Measurements from ENCODE around the gene ILRUN. TPM values are rescaled to one million over a fixed set of nuclear protein-coding genes. Genes with fewer than 3 reads are reported as not detected.
"Not testable (repeated sequence)": the region's sequence is repeated elsewhere in the genome, so short reads cannot be mapped to it uniquely, and the experiment has no call there.

The ILRUN gene
- total RNA-seq, 1 donor from 2014 or later: 48.4 TPM

DNA sequence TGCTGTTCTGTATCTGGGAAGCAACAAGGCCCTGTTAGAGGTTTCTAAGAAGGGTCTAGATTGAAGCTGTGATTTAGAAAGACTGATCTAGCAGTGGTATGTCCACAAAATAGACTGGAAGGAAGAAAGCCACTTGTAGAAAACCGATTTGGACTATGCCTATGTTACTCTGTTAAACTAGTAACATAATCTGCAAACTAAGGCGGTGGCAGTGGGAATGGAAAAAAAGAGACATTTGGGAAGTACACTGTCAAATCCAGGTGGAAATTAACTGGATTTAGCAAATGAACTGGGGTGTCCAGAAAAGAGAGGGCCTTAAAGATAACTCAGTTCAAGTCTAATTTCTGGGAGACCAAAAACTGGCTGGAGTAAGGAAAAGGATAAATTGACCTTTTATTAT, 11.6 kb downstream of the ILRUN start:
- H3K36me3 ChIP-seq: no peaks in the 10 kb centered on the region
- no peak overlapping the region for H3K27ac ChIP-seq
- no peaks in the 10 kb centered on the region for H3K9me3 ChIP-seq
- no peak overlapping the region for H3K4me3 ChIP-seq
- TF ChIP-seq CTCF (IDR thresholded peaks at IDR 0.05) (no peak), POLR2AphosphoS5 (IDR thresholded peaks at IDR 0.05; ENCODE audit: insufficient read depth in 1 of 2, low read depth in 1 of 2) (no peak), POLR2A (IDR thresholded peaks at IDR 0.05) (no peak)
- intact Hi-C loops (cut with DNase I): no loop called here
- H3K4me1 ChIP-seq: peaks cover 23% of the 10 kb centered on the region
- no peaks in the 10 kb centered on the region for H3K27me3 ChIP-seq
- no peak for DNase-seq (ENCODE audit: extremely low spot score in 2 of 2)

DNA sequence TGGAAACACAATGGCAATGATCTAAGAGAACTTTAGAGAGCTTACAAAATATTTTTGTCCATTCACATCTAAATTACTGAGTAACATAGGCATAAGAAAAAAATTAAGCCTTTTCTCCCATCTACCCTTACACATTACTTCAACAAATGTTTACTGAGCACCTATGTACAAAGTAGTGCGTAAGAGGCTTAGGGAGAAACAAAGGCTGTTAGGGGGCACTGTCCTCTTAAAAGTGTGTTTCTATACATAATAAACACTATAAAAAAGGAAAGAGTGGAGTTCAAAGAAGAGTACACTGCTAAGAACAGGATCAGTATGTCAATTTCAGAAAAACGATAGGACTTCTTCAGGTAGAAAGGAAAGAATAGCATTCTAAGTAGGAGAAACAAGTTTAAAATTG, 12.2 kb downstream of the ILRUN start:
- Histone ChIP-seq H3K27ac (no peak overlapping the region), H3K36me3 (no peaks in the 10 kb centered on the region), H3K27me3 (no peaks in the 10 kb centered on the region), H3K4me1 (peaks cover 29% of the 10 kb centered on the region), H3K4me3 (no peak overlapping the region), H3K9me3 (no peaks in the 10 kb centered on the region)
- no peak for TF ChIP-seq POLR2AphosphoS5 (IDR thresholded peaks at IDR 0.05; ENCODE audit: insufficient read depth in 1 of 2, low read depth in 1 of 2)
- no peak for TF ChIP-seq POLR2A (IDR thresholded peaks at IDR 0.05)
- TF ChIP-seq CTCF (IDR thresholded peaks at IDR 0.05): no peak
- no peak for DNase-seq (ENCODE audit: extremely low spot score in 2 of 2)
- intact Hi-C loops (cut with DNase I): no loop called here

DNA sequence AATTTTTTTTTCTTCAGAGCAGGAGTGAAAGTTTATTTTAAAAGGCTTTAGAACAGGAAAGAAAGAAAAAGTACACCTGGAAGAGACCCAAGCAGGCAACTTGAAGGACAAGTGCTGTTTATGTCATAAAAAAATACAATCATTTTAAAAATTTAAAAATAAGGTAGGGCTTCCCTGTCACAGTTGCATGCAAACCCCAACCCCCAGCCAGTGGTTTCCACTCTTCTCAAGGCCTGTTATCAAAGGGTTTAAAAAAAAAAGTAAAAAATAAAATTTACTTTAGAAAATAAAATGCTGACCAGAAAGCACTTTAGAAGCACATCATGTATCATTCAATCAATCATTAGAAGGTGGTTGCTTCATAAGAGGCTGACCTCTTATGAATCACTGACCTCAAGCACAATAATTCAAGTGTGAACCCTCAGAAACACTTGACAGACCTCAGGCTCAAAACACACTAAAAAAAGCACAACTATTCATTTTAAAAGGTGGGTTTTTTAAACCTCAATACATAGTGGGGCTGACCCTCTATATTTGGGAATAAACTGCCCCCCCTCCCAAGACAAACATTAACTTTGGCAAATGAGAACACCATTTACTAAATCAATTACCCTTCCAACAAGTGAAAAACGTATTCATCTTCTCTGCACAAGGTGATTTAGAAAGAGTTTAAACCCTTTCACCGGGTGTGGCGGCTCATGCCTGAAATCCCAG, 15.6 kb downstream of the ILRUN start:
- TF ChIP-seq POLR2A (IDR thresholded peaks at IDR 0.05): no peak
- H3K4me3 ChIP-seq: no peak overlapping the region
- H3K36me3 ChIP-seq: no peaks in the 10 kb centered on the region
- H3K27me3 ChIP-seq: no peaks in the 10 kb centered on the region
- no peak for DNase-seq (ENCODE audit: extremely low spot score in 2 of 2)
- intact Hi-C loops (cut with DNase I): no loop called here
- no peak overlapping the region for H3K27ac ChIP-seq
- peaks cover 30% of the 10 kb centered on the region for H3K4me1 ChIP-seq
- no peaks in the 10 kb centered on the region for H3K9me3 ChIP-seq

DNA sequence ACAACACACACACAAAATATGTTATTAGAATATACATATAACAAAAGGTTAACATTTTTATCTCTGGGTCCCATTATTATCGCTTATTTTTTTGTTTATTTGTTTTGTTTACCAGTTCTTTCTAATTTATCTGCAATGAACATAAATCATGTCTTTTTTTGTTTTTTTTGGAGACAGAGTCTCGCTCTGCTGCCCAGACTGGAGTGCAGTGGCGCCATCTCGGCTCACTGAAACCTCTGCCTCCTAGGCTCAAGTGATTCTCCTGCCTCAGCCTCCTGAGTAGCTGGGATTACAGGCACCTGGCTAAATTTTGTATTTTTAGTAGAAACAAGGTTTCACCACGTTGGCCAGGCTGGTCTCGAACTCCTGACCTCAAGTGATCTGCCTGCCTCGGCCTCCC, 16.3 kb downstream of the ILRUN start:
- H3K4me3 ChIP-seq; H3K27ac ChIP-seq; H3K27me3 ChIP-seq; intact Hi-C loops (cut with DNase I); H3K9me3 ChIP-seq; DNase-seq (ENCODE audit: extremely low spot score in 2 of 2); H3K36me3 ChIP-seq: not testable (repeated sequence)
- H3K4me1 ChIP-seq: peaks cover 33% of the 10 kb centered on the region

DNA sequence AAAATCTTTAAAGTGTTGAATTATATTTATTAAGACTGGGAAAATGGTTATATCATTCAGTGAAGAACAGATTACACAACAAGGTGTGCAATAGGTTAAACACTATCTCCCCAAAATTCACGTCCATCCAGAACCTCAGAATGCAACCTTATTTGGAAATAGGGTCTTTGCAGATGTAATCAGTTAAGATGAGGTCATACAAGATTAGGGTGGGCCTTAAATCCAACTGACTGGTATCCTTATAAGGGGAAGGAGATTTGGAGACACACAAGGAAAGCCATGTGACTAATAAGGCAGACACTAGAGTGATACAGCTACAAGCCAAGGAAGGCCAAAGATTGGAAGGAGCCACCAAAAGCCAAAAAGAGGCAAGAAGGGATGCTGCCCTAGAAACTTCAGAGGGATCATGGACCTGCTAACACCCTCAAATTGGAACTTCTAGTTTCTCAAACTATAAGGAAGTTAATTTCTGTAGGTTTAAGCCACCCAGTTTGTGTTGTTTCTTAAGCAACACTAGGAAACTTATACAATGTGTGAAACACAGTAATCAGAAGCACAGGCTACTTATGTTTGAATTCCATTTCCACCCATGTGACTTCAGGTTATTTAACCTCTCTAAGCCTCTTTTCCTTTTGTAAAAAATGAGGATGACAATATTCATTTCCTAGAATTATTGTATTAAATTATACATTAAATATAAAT, 16.9 kb downstream of the ILRUN start:
- H3K9me3 ChIP-seq: no peaks in the 10 kb centered on the region
- no peak overlapping the region for H3K4me3 ChIP-seq
- H3K36me3 ChIP-seq: no peaks in the 10 kb centered on the region
- intact Hi-C loops (cut with DNase I): no loop called here
- no peak overlapping the region for H3K27ac ChIP-seq
- TF ChIP-seq CTCF (IDR thresholded peaks at IDR 0.05) (no peak), POLR2AphosphoS5 (IDR thresholded peaks at IDR 0.05; ENCODE audit: insufficient read depth in 1 of 2, low read depth in 1 of 2) (no peak), POLR2A (IDR thresholded peaks at IDR 0.05) (no peak)
- H3K27me3 ChIP-seq: no peaks in the 10 kb centered on the region
- H3K4me1 ChIP-seq: peaks cover 33% of the 10 kb centered on the region
- DNase-seq (ENCODE audit: extremely low spot score in 2 of 2): no peak

DNA sequence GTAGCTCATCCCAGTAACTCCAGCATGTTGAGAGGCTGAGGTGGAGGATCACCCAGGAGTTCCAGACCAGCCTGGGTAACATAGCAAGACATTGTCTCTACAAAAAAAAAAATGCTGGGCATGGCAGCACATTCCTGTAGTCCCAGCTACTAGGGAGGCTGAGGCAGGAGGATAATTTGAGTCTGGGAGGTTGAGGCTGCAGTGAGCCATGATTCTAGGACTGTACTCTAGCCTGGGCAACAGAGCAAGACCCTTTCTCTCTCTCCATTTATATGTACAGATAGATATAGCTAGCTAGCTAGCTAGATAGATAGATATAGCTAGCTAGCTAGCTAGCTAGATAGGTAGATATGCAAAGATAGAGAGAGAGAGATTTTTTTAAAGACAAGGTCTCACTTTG, 20.4 kb downstream of the ILRUN start:
- Histone ChIP-seq H3K4me1 (peaks cover 50% of the 10 kb centered on the region), H3K36me3 (no peaks in the 10 kb centered on the region)

GRCh38 chr6:34674930-34675329, 21.6 kb downstream of the ILRUN start:
- intact Hi-C loops (cut with DNase I); H3K36me3 ChIP-seq; H3K9me3 ChIP-seq; H3K4me3 ChIP-seq; H3K27ac ChIP-seq; H3K27me3 ChIP-seq; DNase-seq (ENCODE audit: extremely low spot score in 2 of 2): not testable (repeated sequence)
- H3K4me1 ChIP-seq: peaks cover 42% of the 10 kb centered on the region

More for the DNA sequence above, 20.4 kb downstream of the ILRUN start:
- no peak for TF ChIP-seq CTCF (IDR thresholded peaks at IDR 0.05)
- TF ChIP-seq POLR2AphosphoS5 (IDR thresholded peaks at IDR 0.05; ENCODE audit: insufficient read depth in 1 of 2, low read depth in 1 of 2): no peak
- TF ChIP-seq POLR2A (IDR thresholded peaks at IDR 0.05): no peak
- no peaks in the 10 kb centered on the region for H3K27me3 ChIP-seq
- H3K4me3 ChIP-seq: no peak overlapping the region
- DNase-seq (ENCODE audit: extremely low spot score in 2 of 2): no peak
- H3K9me3 ChIP-seq: no peaks in the 10 kb centered on the region
- intact Hi-C loops (cut with DNase I): no loop called here
- H3K27ac ChIP-seq: no peak overlapping the region
